Stimulated activated CD4-positive, alpha-beta T cell treated with anti-CD3 and anti-CD28 coated beads, Interleukin-15, amount 100 ng/mL, for 1 hour (primary cell): ENCODE results near the gene ATRN.

Experiments used
- DNase-seq, 2 donors: peaks; one replicate each; pipeline ENCODE4 v3.0.0-alpha.2; 2020; ENCODE audit warnings: low read depth in 1 of 2, low spot score in 1 of 2

The ATRN gene

GRCh38 chr20:3621111-3621510 lies 150.3 kb downstream of the ATRN start:
- DNase-seq, result no peak

GRCh38 chr20:3622406-3622805 lies 151.6 kb downstream of the ATRN start:
- DNase-seq, result no peak

- DNase-seq, result no peak
Observed at GRCh38 chr20:3627476-3627875, 156.7 kb downstream of the ATRN start.

GRCh38 chr20:3628502-3629314 lies 157.9 kb downstream of the ATRN start:
- DNase-seq, result no peak

GRCh38 chr20:3629893-3630292 lies 159.1 kb downstream of the ATRN start:
- no peak for DNase-seq

GRCh38 chr20:3630429-3630828 lies 159.6 kb downstream of the ATRN start:
- DNase-seq, result no peak

GRCh38 chr20:3631534-3631933 lies 160.7 kb downstream of the ATRN start:
- no peak for DNase-seq

GRCh38 chr20:3632311-3633004 lies 161.6 kb downstream of the ATRN start:
- DNase-seq, result no peak

- no peak for DNase-seq
Observed at GRCh38 chr20:3633913-3634478, 163.2 kb downstream of the ATRN start.

GRCh38 chr20:3635346-3635745 lies 164.5 kb downstream of the ATRN start:
- no peak for DNase-seq

GRCh38 chr20:3640259-3640658 lies 169.4 kb downstream of the ATRN start:
- no peak for DNase-seq

- no peak for DNase-seq
Observed at GRCh38 chr20:3645309-3646066, 174.7 kb downstream of the ATRN start.

GRCh38 chr20:3646067-3646440 lies 175.2 kb downstream of the ATRN start:
- no peak for DNase-seq

- no peak for DNase-seq
Observed at GRCh38 chr20:3646651-3647050, 175.8 kb downstream of the ATRN start.

GRCh38 chr20:3647473-3647872 lies 176.7 kb downstream of the ATRN start:
- no peak for DNase-seq

GRCh38 chr20:3648951-3649350 lies 178.1 kb downstream of the ATRN start:
- DNase-seq, result no peak

GRCh38 chr20:3651204-3651962 lies 180.6 kb downstream of the ATRN start:
- no peak for DNase-seq

- DNase-seq, result no peak
Observed at GRCh38 chr20:3652221-3652620, 181.4 kb downstream of the ATRN start.

GRCh38 chr20:3652676-3653596 lies 182.1 kb downstream of the ATRN start:
- DNase-seq, result no peak

- no peak for DNase-seq
Observed at GRCh38 chr20:3653921-3654320, 183.1 kb downstream of the ATRN start.
